ENCODE results near the gene LAS1L.

LAS1L gene

DNA sequence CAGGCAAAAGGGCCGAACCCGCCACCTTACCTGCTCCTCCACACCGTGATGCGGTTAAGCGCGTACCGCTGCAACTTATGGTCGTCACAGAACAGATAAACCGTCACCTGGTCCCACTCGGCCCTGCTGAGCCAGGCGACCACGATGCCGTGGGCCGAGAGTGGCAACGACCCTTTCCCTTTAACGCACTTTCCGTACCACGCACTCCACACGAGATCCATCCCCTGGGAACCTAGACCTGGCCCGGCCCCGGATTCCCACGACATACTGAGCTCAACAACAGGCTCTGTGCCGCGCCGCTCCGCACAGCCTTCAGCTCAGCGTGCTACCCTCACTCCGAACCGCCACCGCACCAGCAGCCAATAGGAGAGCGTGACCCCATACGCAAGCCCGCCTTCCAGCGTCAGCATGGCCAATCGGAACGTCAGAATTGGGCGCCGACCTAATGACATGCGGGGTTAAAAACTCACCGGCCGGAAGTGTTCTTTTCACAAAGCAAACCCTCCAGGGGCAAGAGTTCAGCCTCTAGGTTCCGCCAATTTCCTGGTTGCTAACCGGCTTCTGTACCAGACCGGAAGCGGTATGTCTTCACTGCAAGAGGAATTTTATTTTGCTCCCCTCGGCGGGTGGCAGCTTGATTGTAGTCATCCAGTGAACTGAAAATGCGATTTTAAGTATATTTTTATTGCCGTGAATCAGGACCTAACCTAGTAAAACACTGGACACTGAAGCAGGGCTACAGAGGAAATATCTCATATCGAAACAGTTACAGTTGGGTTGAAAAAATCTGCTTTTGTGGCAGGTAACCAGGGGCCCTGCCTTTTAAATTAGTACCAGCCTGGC lies at the start of gene LAS1L:
Gene LAS1L, minus strand, starts transcription at position 338 of the 843 bp plus-strand sequence. Its CDS starts 72 bp downstream, at position 266.
- H3K4me3 ChIP-seq (ENCODE audit: low read length) = peak within 1 kb of the TSS; percentile 87
- DNase-seq (ENCODE audit: low read depth) = peak; percentile 75
- TF ChIP-seq, protein P1, sequence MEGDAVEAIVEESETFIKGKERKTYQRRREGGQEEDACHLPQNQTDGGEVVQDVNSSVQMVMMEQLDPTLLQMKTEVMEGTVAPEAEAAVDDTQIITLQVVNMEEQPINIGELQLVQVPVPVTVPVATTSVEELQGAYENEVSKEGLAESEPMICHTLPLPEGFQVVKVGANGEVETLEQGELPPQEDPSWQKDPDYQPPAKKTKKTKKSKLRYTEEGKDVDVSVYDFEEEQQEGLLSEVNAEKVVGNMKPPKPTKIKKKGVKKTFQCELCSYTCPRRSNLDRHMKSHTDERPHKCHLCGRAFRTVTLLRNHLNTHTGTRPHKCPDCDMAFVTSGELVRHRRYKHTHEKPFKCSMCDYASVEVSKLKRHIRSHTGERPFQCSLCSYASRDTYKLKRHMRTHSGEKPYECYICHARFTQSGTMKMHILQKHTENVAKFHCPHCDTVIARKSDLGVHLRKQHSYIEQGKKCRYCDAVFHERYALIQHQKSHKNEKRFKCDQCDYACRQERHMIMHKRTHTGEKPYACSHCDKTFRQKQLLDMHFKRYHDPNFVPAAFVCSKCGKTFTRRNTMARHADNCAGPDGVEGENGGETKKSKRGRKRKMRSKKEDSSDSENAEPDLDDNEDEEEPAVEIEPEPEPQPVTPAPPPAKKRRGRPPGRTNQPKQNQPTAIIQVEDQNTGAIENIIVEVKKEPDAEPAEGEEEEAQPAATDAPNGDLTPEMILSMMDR (conservative IDR thresholded peaks at IDR 0.05; ENCODE audit: low read depth, low read length) = no peak

DNA sequence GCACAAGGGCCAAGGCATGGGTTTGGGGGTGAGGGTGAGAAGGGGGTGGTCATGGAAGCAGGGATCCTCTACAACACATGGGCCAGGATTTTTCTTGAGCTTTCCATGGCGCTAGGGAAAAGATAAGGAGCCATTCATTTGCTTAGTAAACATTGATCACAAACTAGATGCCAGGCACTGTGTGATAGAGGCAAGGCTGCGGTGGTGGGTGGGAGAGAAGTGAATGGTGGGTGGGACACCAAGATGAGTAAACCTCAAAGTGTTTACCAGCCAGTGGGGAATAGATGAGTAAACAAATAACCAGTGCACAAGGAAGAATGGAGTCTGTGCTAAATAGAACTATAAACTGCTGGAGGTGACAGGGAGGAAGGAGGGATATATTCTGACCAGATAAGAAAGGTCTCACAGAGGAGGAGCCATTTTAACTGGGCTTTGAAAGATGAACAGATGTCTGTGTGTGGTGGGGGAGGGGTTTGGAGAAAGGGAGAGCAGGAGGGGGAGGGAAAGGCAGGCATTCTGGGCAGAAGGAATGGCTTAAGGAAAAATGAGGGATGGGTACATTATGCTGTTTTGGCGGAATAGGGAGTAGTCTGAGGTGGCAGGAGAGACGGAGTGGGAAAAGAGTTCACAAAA lies 48.0 kb upstream of the LAS1L start:
- no peak for DNase-seq (ENCODE audit: low read depth)
- H3K4me3 ChIP-seq (ENCODE audit: low read length) = no peak overlapping the region
- TF ChIP-seq, protein P1 (conservative IDR thresholded peaks at IDR 0.05; ENCODE audit: low read depth, low read length) = no peak

DNA sequence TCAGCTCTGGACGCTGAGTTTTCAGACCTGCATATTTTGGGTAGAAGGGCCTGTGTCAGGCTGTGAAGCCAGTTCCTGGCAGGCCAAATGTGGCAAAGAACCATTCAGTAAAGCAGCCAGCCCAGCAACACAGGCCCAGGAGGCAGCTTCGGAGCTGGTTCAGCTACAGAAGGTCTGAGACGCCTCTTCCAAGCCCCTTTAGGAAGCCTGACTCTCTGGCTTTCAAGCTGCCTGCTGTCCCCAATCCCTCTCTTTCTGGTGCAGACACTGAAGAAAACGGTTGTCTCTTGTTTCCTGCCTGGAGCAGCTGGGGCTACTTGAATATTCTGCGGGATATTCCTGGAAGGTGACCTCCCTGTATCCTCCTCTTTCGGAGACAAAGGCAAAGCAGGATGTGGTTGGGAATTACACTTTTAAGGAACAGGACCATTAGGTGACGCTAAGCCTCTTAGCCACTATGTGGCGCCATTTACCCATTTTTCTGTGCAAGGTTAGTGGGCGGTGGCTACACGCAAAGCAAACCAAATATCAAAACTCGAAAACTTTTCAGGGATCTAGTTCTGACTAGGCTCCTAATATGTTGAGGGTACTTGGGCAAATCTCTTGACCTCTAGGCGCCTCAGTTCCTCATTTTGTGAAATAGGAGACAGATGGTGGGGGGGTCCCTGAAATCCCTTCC lies 47.2 kb upstream of the LAS1L start:
- no peak for DNase-seq (ENCODE audit: low read depth)
- no peak overlapping the region for H3K4me3 ChIP-seq (ENCODE audit: low read length)
- TF ChIP-seq, protein P1 (conservative IDR thresholded peaks at IDR 0.05; ENCODE audit: low read depth, low read length) = peak; percentile 72

DNA sequence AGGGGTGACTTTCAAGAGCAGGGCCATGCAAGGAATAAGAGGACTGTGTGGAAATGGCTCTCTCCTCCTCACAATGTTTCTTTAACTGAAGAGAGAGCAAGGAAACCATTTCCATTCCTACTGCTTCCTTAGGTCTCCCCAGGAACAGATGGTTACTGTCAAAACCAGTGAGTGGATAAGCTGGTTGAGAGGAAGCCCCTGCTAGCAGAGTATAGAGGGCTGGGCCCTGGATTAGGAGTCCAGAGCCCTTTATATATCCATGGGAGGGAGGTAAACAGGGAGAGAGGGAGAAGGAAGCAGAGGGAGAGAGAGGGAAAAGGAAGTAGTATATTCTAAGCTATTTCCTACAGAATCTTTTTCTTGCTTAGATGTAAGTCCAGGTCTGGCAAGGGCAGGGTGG lies 43.8 kb upstream of the LAS1L start:
- no peak for DNase-seq (ENCODE audit: low read depth)
- TF ChIP-seq, protein P1 (conservative IDR thresholded peaks at IDR 0.05; ENCODE audit: low read depth, low read length) = no peak
- H3K4me3 ChIP-seq (ENCODE audit: low read length) = no peak overlapping the region

DNA sequence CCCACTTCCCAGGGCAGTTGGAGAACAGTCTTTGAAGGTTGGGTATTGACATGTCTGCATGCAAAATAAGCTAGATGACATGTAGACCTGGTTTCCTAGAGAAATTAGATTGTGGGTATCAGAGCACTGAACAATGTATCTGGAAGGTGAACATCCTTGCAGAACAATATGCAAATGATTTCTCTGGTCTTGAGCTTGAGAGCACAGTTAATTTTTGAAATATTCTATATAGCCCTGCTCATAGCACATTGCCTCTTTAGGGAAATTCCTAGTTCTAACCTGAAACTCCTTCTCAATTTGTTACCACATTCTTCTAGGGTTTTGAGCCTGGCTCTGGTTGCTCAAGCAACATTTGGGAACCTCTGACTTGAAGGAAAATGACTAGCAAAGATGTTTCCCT lies 41.6 kb upstream of the LAS1L start:
- H3K4me3 ChIP-seq (ENCODE audit: low read length) = no peak overlapping the region
- no peak for DNase-seq (ENCODE audit: low read depth)
- TF ChIP-seq, protein P1 (conservative IDR thresholded peaks at IDR 0.05; ENCODE audit: low read depth, low read length) = no peak

DNA sequence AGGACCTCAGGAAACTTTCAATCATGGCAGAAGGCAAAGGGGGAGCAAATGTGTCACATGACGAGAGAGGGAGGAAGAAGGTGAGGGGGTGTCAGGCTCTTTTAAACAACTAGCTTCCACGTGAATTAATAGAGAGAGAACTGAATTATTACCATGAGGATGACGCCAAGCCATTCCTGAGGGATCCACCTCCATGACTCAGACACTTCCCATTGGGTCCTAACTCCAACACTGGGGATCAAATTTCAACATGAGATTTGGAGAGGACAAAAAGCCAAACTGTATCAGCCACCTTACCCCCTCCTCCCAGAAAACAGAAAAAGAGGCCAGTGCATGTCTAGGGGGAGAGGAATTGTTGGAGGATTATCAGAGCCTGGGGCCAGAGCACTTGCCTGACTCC lies 40.4 kb upstream of the LAS1L start:
- no peak for DNase-seq (ENCODE audit: low read depth)
- no peak overlapping the region for H3K4me3 ChIP-seq (ENCODE audit: low read length)
- TF ChIP-seq, protein P1 (conservative IDR thresholded peaks at IDR 0.05; ENCODE audit: low read depth, low read length) = no peak

Measured in retinal pigment epithelial cell (primary cell).